IMR-90 (cell line): ENCODE results near the gene GP1BA. TPM values are rescaled to one million over a fixed set of nuclear protein-coding genes. Genes with fewer than 3 reads are reported as not detected.

ENCODE experiments used
- ATAC-seq: fragments of 200-7000 bp; cut with Tn5 transposase; 2 replicates; pipeline ENCODE4 v1.9.1; 2020; ENCODE audit warnings: low read depth, mild to moderate bottlenecking, moderate library complexity
- BruUV-seq: library from RNA; stranded (reverse); fragments of 400-500 nt; replicated peaks from 2 replicates; lab custom pipeline; 2021; lab: Mats Ljungman, UMichigan
- CTCF ChIA-PET: fragments of 300-600 bp; formaldehyde crosslinking; extraction: SDS; loops from one replicate; lab custom pipeline; 2021; ENCODE audit warnings: antibody characterized with exemption; lab: Yijun Ruan, JAX
- POLR2A ChIA-PET: fragments of 300-600 bp; sonication (Branson Sonifier 250); formaldehyde crosslinking; loops from one replicate; lab custom pipeline; 2022; ENCODE audit warnings: antibody characterized with exemption; ENCODE audit not compliant: unreplicated experiment; lab: Charles Lee
- DNase-seq: peaks from one replicate; pipeline ENCODE4 v3.0.0; 2013
- H2AFZ ChIP-seq: replicated peaks from 2 replicates; pipeline ENCODE3; 2013; ENCODE audit warnings: low read length, mild to moderate bottlenecking; ENCODE audit not compliant: poor library complexity
- H2AK5ac ChIP-seq: 2 replicates; pipeline ENCODE4 v1.6.1; 2013; ENCODE audit warnings: low read depth, low read length, inconsistent platforms
- H2AK9ac ChIP-seq: replicated peaks from 2 replicates; pipeline ENCODE3; 2013; ENCODE audit warnings: mild to moderate bottlenecking, low read depth, low read length, moderate library complexity; ENCODE audit not compliant: poor library complexity
- H2BK120ac ChIP-seq: 2 replicates; pipeline ENCODE4 v1.6.1; 2013; ENCODE audit warnings: low read depth, low read length, inconsistent platforms
- H2BK15ac ChIP-seq: 3 replicates; pipeline ENCODE4 v1.6.1; 2013; ENCODE audit warnings: low read depth, low read length, inconsistent platforms
- H2BK20ac ChIP-seq: 2 replicates; pipeline ENCODE4 v1.6.1; 2013; ENCODE audit warnings: low read depth, mild to moderate bottlenecking, inconsistent platforms, low read length, moderate library complexity
- H2BK5ac ChIP-seq: 2 replicates; pipeline ENCODE4 v1.6.1; 2013; ENCODE audit warnings: mild to moderate bottlenecking, low read depth, low read length, inconsistent platforms; ENCODE audit not compliant: poor library complexity, severe bottlenecking
- H3K14ac ChIP-seq: replicated peaks from 2 replicates; pipeline ENCODE4 v1.6.1; 2013; ENCODE audit warnings: low read depth, low read length, inconsistent platforms
- H3K18ac ChIP-seq: 2 replicates; pipeline ENCODE4 v1.6.1; 2013; ENCODE audit warnings: low read depth, low read length, control low read depth
- H3K23ac ChIP-seq: 2 replicates; pipeline ENCODE4 v1.6.1; 2013; ENCODE audit warnings: low read depth, low read length, inconsistent platforms
- H3K27ac ChIP-seq: 2 replicates; pipeline ENCODE4 v1.5.1; 2013; ENCODE audit warnings: mild to moderate bottlenecking, control low read depth, low read length; ENCODE audit not compliant: insufficient read depth
- H3K27me3 ChIP-seq: 2 replicates; pipeline ENCODE4 v1.6.1; 2013; ENCODE audit warnings: low read length; ENCODE audit not compliant: control insufficient read depth, insufficient read depth
- H3K36me3 ChIP-seq: 2 replicates; pipeline ENCODE4 v1.6.1; 2013; ENCODE audit warnings: low read length, mixed read lengths; ENCODE audit not compliant: control insufficient read depth, insufficient read depth
- H3K4ac ChIP-seq: 2 replicates; pipeline ENCODE4 v1.6.1; 2013; ENCODE audit warnings: low read depth, low read length, inconsistent platforms
- H3K4me1 ChIP-seq: 2 replicates; pipeline ENCODE4 v1.6.1; 2013; ENCODE audit warnings: low read length, mixed read lengths; ENCODE audit not compliant: control insufficient read depth, insufficient read depth
- H3K4me2 ChIP-seq: 2 replicates; pipeline ENCODE4 v1.6.1; 2013; ENCODE audit warnings: low read depth, mild to moderate bottlenecking, control low read depth, low read length, moderate library complexity
- H3K4me3 ChIP-seq: 2 replicates; pipeline ENCODE4 v1.5.1; 2013; ENCODE audit warnings: low read depth, mild to moderate bottlenecking, control low read depth, low read length, moderate library complexity; ENCODE audit not compliant: insufficient read depth
- H3K56ac ChIP-seq: 2 replicates; pipeline ENCODE4 v1.6.1; 2013; ENCODE audit warnings: low read length, inconsistent platforms; ENCODE audit not compliant: insufficient read depth; ENCODE audit errors: extremely low read depth
- H3K79me1 ChIP-seq, 2 experiments: 2 replicates each; pipeline ENCODE4 v1.6.1; 2013; ENCODE audit warnings: low read length in 2 of 2, inconsistent platforms in 1 of 2, low read depth in 1 of 2
- H3K9ac ChIP-seq: 2 replicates; pipeline ENCODE4 v1.6.1; 2013; ENCODE audit warnings: low read depth, low read length, control low read depth
- H3K9me1 ChIP-seq: 2 replicates; pipeline ENCODE4 v1.6.1; 2013; ENCODE audit warnings: low read length, inconsistent platforms; ENCODE audit not compliant: insufficient read depth
- H3K9me3 ChIP-seq: 2 replicates; pipeline ENCODE4 v1.6.1; 2013; ENCODE audit warnings: low read length; ENCODE audit not compliant: control insufficient read depth, insufficient read depth
- H4K20me1 ChIP-seq: 2 replicates; pipeline ENCODE4 v1.6.1; 2013; ENCODE audit warnings: low read length, inconsistent platforms; ENCODE audit not compliant: insufficient read depth
- H4K5ac ChIP-seq: 2 replicates; pipeline ENCODE4 v1.6.1; 2013; ENCODE audit warnings: mild to moderate bottlenecking, low read depth, low read length, control low read depth
- H4K8ac ChIP-seq, 2 experiments: 2 replicates each; pipeline ENCODE4 v1.6.1; 2013; ENCODE audit warnings: low read depth in 2 of 2, low read length in 2 of 2, control low read depth in 1 of 2, inconsistent platforms in 1 of 2
- H4K91ac ChIP-seq: 2 replicates; pipeline ENCODE4 v1.6.1; 2013; ENCODE audit warnings: low read depth, low read length, inconsistent platforms; ENCODE audit not compliant: insufficient read depth
- CHD1 ChIP-seq: IDR thresholded peaks from 2 replicates; pipeline ENCODE4 v1.6.1; 2012; ENCODE audit warnings: low read depth, low read length, improper control_type of control experiment
- MAFK ChIP-seq: IDR thresholded peaks from 2 replicates; pipeline ENCODE4 v1.6.1; 2012; ENCODE audit warnings: low read depth, low read length, improper control_type of control experiment
- MAZ ChIP-seq: IDR thresholded peaks from 2 replicates; pipeline ENCODE4 v1.6.1; 2012; ENCODE audit warnings: low read depth, mild to moderate bottlenecking, low read length, improper control_type of control experiment, moderate library complexity, borderline replicate concordance
- MXI1 ChIP-seq: IDR thresholded peaks from 2 replicates; pipeline ENCODE4 v1.6.1; 2012; ENCODE audit warnings: low read depth, mild to moderate bottlenecking, low read length, moderate library complexity, borderline replicate concordance
- NFE2L2 ChIP-seq: fragments of 150-350 bp; IDR thresholded peaks from 2 replicates; pipeline ENCODE4 v1.6.1; 2016; ENCODE audit warnings: low read depth, mild to moderate bottlenecking, low read length
- POLR2A ChIP-seq: IDR thresholded peaks from 2 replicates; pipeline ENCODE4 v1.6.1; 2012; ENCODE audit warnings: mild to moderate bottlenecking, low read depth, low read length
- RCOR1 ChIP-seq: IDR thresholded peaks from 2 replicates; pipeline ENCODE4 v1.6.1; 2012; ENCODE audit warnings: mild to moderate bottlenecking, low read length, improper control_type of control experiment; ENCODE audit not compliant: insufficient replicate concordance
- SMC3 ChIP-seq: fragments of 150-350 bp; IDR thresholded peaks from 2 replicates; pipeline ENCODE4 v1.6.1; 2016; ENCODE audit warnings: low read depth, mild to moderate bottlenecking, antibody characterized with exemption, low read length, moderate library complexity
- USF2 ChIP-seq: fragments of 150-350 bp; IDR thresholded peaks from 2 replicates; pipeline ENCODE4 v1.6.1; 2017; ENCODE audit warnings: mild to moderate bottlenecking, antibody characterized with exemption, low read length, low read depth
- WGBS, 2 experiments: methylation state at CpG; one replicate each; pipeline versions ENCODE4 v1.1.5 to v1.1.7; 2013; ENCODE audit warnings: missing lambda C conversion rate in 2 of 2; ENCODE audit not compliant: insufficient read length in 1 of 2; ENCODE audit errors: extremely low coverage in 2 of 2; 5-methylcytosine and 5-hydroxymethylcytosine counted together
- dilution Hi-C: fragments of 300-500 bp; cut with HindIII; formaldehyde crosslinking; loops from one replicate; pipeline ENCODE4 v1.14.3; 2018; ENCODE audit warnings: low sequenced_read_pairs; ENCODE audit not compliant: unreplicated experiment
- in situ Hi-C: fragments of 300-500 bp; cut with MboI; formaldehyde crosslinking; loops from 3 replicates; pipeline ENCODE4 v1.14.3; 2019; ENCODE audit warnings: low sequenced_read_pairs, inconsistent platforms, mixed read lengths
- intact Hi-C: fragments of 100-400 bp; cut with micrococcal nuclease; formaldehyde crosslinking; loops from 2 replicates; pipeline ENCODE4 v1.10.0; 2022
- polyA plus RNA-seq, 3 experiments: library from polyadenylated mRNA; depleted of rRNA; stranded (reverse); fragments of >200 nt; gene quantifications; 2 replicates each; pipeline ENCODE4 v1.2.3, GENCODE V29; 2012; ENCODE audit warnings: low replicate concordance in 1 of 3
- total RNA-seq: library from RNA; depleted of rRNA; stranded (reverse); fragments of >200 nt; gene quantifications from 2 replicates; pipeline ENCODE4 v1.2.3, GENCODE V29; 2012

Gene GP1BA
- total and polyA plus RNA-seq, 2 of the 4 experiments (the other 2 are of a cell fraction) = not detected

DNA sequence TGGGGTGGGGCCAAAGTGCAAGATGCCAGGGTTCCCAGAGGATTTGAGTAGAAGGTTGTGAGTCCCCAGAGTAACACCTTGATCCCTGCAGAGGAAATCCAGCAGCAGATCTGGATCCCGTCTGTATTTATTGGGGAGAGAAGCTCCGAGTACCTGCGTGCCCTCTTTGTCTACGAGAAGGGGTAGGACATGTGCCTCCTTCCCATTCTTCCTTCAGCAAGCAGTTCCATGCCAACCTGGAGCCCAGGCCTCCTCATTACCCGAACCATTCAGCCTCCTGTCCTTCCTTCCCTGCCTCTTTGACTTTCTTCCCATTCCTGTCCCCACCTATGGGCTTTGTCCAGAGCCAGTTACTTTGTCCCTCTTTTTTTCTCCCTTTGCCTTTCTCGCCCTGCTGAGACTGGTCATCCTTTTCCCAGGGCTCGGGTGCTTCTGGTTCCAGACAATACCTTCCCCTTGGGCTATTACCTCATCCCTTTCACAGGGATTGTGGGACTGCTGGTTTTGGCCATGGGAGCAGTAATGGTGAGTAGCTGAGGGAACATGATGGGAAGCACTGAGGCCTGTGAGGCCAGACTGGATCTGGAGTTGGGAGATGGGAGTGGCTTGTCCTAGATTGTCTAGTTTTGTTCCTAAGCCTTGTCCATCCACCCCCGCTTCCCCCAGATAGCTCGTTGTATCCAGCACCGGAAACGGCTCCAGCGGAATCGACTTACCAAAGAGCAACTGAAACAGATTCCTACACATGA, 10.9 kb downstream of the GP1BA start:
- intact Hi-C loops = no loop called here
- H4K5ac ChIP-seq = no peak overlapping the region
- H3K27me3 ChIP-seq = no peaks in the 10 kb centered on the region
- H3K23ac ChIP-seq = no peak overlapping the region
- POLR2A ChIA-PET = no interaction called here
- H3K56ac ChIP-seq = no peak overlapping the region
- no peak overlapping the region for H3K27ac ChIP-seq
- no peak overlapping the region for H3K9ac ChIP-seq
- no peak for ATAC-seq
- H3K4me3 ChIP-seq = no peak overlapping the region
- no peak overlapping the region for H2BK15ac ChIP-seq
- no peak overlapping the region for H3K18ac ChIP-seq
- H4K91ac ChIP-seq = no peak overlapping the region
- peaks cover 15% of the 10 kb centered on the region; the same call in 1 of the 2 replicates for H3K9me1 ChIP-seq
- H4K8ac ChIP-seq = no peak overlapping the region
- peaks cover 22 to 61% of the 10 kb centered on the region in 2 experiments; a peak in 3 of 4 replicates for H3K79me1 ChIP-seq
- in situ Hi-C loops = no loop called here
- dilution Hi-C loops = no loop called here
- no peaks in the 10 kb centered on the region for H3K9me3 ChIP-seq
- H2BK20ac ChIP-seq = no peak overlapping the region
- H2BK5ac ChIP-seq = no peak overlapping the region
- 86% methylated on average over 1 of the region's 13 CpGs; no CpG with 5 or more reads in 1 of the 2 experiments for WGBS, 2 experiments
- peaks cover 46% of the 10 kb centered on the region for H3K36me3 ChIP-seq
- no TSS peak for BruUV-seq
- H3K4ac ChIP-seq = no peak overlapping the region
- no peak overlapping the region for H3K14ac ChIP-seq
- H4K20me1 ChIP-seq = peaks cover 66% of the 10 kb centered on the region
- H3K4me1 ChIP-seq = peaks cover 19% of the 10 kb centered on the region
- no peak overlapping the region for H2AFZ ChIP-seq
- no peak overlapping the region for H3K4me2 ChIP-seq
- no peak overlapping the region for H2AK9ac ChIP-seq
- DNase-seq = no peak
- CTCF ChIA-PET = no interaction called here
- no peak overlapping the region for H2BK120ac ChIP-seq
- TF ChIP-seq SMC3 = no peak
- no peak for TF ChIP-seq POLR2A
- no peak for TF ChIP-seq MXI1
- no peak for TF ChIP-seq NFE2L2
- TF ChIP-seq MAFK = no peak
- no peak for TF ChIP-seq CHD1
- TF ChIP-seq USF2 = no peak
- TF ChIP-seq RCOR1 = no peak
- TF ChIP-seq MAZ = no peak
- H2AK5ac ChIP-seq = no peak overlapping the region
